Fibroblast of lung (primary cell): Measurements from ENCODE around the gene GID8.

ENCODE experiments used
- EZH2 ChIP-seq: IDR thresholded peaks from 2 replicates; pipeline ENCODE4 v1.5.1; 2012; ENCODE audit warnings: low read length, control low read depth, mild to moderate bottlenecking; ENCODE audit errors: missing control alignments
- TF ChIP-seq, protein P1 (sequence below), 2 donors: IDR thresholded peaks in 1 of 2; conservative IDR thresholded peaks in 1 of 2; 1 replicate in 1 of 2; 2 replicates in 1 of 2; pipeline ENCODE4 v1.5.1; 2011 to 2012; ENCODE audit warnings: low read length in 2 of 2, control low read depth in 1 of 2, inconsistent platforms in 1 of 2, low read depth in 1 of 2, mild to moderate bottlenecking in 1 of 2

DNA sequence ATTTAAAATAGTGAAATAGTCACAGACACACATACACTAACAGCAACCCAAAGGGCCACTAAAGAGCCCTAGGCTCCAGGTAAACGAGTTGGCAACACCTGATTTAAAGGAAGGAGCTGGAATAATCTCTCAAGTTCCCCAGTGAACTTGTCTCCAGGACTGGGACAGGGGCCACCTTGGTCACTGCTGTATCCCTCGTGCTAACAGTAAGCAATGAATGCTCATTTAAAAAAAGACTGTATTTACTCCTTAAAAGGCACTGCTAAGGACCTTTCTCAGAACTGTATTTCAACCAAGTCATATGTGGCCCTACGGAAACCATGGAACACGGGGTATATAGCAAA, 12.9 kb upstream of the GID8 start:
- TF ChIP-seq, protein P1, sequence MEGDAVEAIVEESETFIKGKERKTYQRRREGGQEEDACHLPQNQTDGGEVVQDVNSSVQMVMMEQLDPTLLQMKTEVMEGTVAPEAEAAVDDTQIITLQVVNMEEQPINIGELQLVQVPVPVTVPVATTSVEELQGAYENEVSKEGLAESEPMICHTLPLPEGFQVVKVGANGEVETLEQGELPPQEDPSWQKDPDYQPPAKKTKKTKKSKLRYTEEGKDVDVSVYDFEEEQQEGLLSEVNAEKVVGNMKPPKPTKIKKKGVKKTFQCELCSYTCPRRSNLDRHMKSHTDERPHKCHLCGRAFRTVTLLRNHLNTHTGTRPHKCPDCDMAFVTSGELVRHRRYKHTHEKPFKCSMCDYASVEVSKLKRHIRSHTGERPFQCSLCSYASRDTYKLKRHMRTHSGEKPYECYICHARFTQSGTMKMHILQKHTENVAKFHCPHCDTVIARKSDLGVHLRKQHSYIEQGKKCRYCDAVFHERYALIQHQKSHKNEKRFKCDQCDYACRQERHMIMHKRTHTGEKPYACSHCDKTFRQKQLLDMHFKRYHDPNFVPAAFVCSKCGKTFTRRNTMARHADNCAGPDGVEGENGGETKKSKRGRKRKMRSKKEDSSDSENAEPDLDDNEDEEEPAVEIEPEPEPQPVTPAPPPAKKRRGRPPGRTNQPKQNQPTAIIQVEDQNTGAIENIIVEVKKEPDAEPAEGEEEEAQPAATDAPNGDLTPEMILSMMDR (conservative IDR thresholded peaks at IDR 0.05 in 1 of 2, IDR thresholded peaks at IDR 0.05 in 1 of 2; ENCODE audit: low read depth in 1 of 2, low read length in 2 of 2), result no peak
- no peak for TF ChIP-seq EZH2
